Osteoblast (primary cell): ENCODE results near the gene ADGRD1. TPM values are rescaled to one million over a fixed set of nuclear protein-coding genes. Genes with fewer than 3 reads are reported as not detected.
A peak's percentile ranks its signal among the peaks of the same experiment; 100 is the strongest.

Source experiments
- DNase-seq: peaks from one replicate; pipeline ENCODE4 v3.0.0; 2011; ENCODE audit warnings: low spot score, mixed read lengths; ENCODE audit not compliant: insufficient read length; ENCODE audit errors: missing footprints
- H2AFZ ChIP-seq: 2 replicates; pipeline ENCODE4 v1.6.0; 2011; ENCODE audit warnings: mild to moderate bottlenecking, low read length
- H3K27ac ChIP-seq: 2 replicates; pipeline ENCODE4 v1.5.1; 2011; ENCODE audit warnings: mild to moderate bottlenecking, low read depth, low read length, moderate library complexity
- H3K27me3 ChIP-seq: 2 replicates; pipeline ENCODE4 v1.6.0; 2012; ENCODE audit warnings: mild to moderate bottlenecking, control low read depth, inconsistent platforms, low read length, moderate library complexity; ENCODE audit not compliant: insufficient read depth
- H3K36me3 ChIP-seq: 2 replicates; pipeline ENCODE4 v1.5.1; 2011; ENCODE audit warnings: mild to moderate bottlenecking, low read length, control low read depth, moderate library complexity; ENCODE audit not compliant: insufficient read depth
- H3K4me1 ChIP-seq: 2 replicates; pipeline ENCODE4 v1.5.1; 2011; ENCODE audit warnings: mild to moderate bottlenecking, low read length, control low read depth, moderate library complexity; ENCODE audit not compliant: insufficient read depth
- H3K4me2 ChIP-seq: 2 replicates; pipeline ENCODE4 v1.6.0; 2011; ENCODE audit warnings: mild to moderate bottlenecking, low read length; ENCODE audit not compliant: insufficient read depth
- H3K4me3 ChIP-seq: fragments of 200-600 bp; sonication (generic); 3 replicates; pipeline ENCODE4 v1.5.1; 2012; ENCODE audit warnings: mild to moderate bottlenecking, low read length, inconsistent platforms; ENCODE audit not compliant: insufficient read depth
- H3K79me2 ChIP-seq: 2 replicates; pipeline ENCODE4 v1.6.0; 2012; ENCODE audit warnings: mild to moderate bottlenecking, low read length, control low read depth, inconsistent platforms; ENCODE audit not compliant: insufficient read depth
- H3K9me3 ChIP-seq: 2 replicates; pipeline ENCODE4 v1.5.1; 2011; ENCODE audit warnings: low read depth, low read length, control low read depth
- H4K20me1 ChIP-seq: 2 replicates; pipeline ENCODE4 v1.6.0; 2012; ENCODE audit warnings: mild to moderate bottlenecking, low read length, control low read depth; ENCODE audit not compliant: insufficient read depth
- CTCF ChIP-seq: IDR thresholded peaks from 2 replicates; pipeline ENCODE4 v1.5.1; 2011; ENCODE audit warnings: mild to moderate bottlenecking, low read depth, low read length, moderate library complexity; ENCODE audit errors: extremely low read depth
- total RNA-seq: library from RNA; depleted of rRNA; stranded (reverse); fragments of >200 nt; gene quantifications from 2 replicates; pipeline ENCODE4 v1.2.3, GENCODE V29; 2012

Gene ADGRD1
- total RNA-seq, 1 donor, result 0.72 TPM

GRCh38 chr12:131012279-131013069 is 58.8 kb downstream of the ADGRD1 start:
- Histone ChIP-seq H3K27me3 (no peaks in the 10 kb centered on the region), H2AFZ (no peak overlapping the region), H3K4me3 (no peak overlapping the region), H3K4me2 (no peak overlapping the region), H3K36me3 (no peaks in the 10 kb centered on the region), H3K4me1 (no peaks in the 10 kb centered on the region), H3K9me3 (no peaks in the 10 kb centered on the region), H4K20me1 (no peaks in the 10 kb centered on the region), H3K27ac (no peak overlapping the region), H3K79me2 (no peaks in the 10 kb centered on the region)
- peak; percentile 68 for DNase-seq
- TF ChIP-seq CTCF, result no peak

GRCh38 chr12:131013118-131013517 is 59.4 kb downstream of the ADGRD1 start:
- TF ChIP-seq CTCF, result no peak
- Histone ChIP-seq H4K20me1 (no peaks in the 10 kb centered on the region), H3K4me3 (no peak overlapping the region), H3K27ac (no peak overlapping the region), H3K27me3 (no peaks in the 10 kb centered on the region), H2AFZ (no peak overlapping the region), H3K36me3 (no peaks in the 10 kb centered on the region), H3K9me3 (no peaks in the 10 kb centered on the region), H3K79me2 (no peaks in the 10 kb centered on the region), H3K4me2 (no peak overlapping the region), H3K4me1 (no peaks in the 10 kb centered on the region)
- no peak for DNase-seq

- no peaks in the 10 kb centered on the region for H3K9me3 ChIP-seq
- no peaks in the 10 kb centered on the region for H3K4me1 ChIP-seq
- H3K27me3 ChIP-seq, result no peaks in the 10 kb centered on the region
- H3K27ac ChIP-seq, result no peak overlapping the region
- H4K20me1 ChIP-seq, result no peaks in the 10 kb centered on the region
- H3K4me2 ChIP-seq, result no peak overlapping the region
- no peak overlapping the region for H2AFZ ChIP-seq
- H3K36me3 ChIP-seq, result no peaks in the 10 kb centered on the region
- no peaks in the 10 kb centered on the region for H3K79me2 ChIP-seq
- TF ChIP-seq CTCF, result no peak
- no peak overlapping the region for H3K4me3 ChIP-seq
- no peak for DNase-seq
Measured at GRCh38 chr12:131014343-131014742, 60.6 kb downstream of the ADGRD1 start.

- Histone ChIP-seq H4K20me1 (no peaks in the 10 kb centered on the region), H2AFZ (no peak overlapping the region), H3K9me3 (no peaks in the 10 kb centered on the region), H3K4me1 (no peaks in the 10 kb centered on the region), H3K36me3 (no peaks in the 10 kb centered on the region), H3K79me2 (no peaks in the 10 kb centered on the region), H3K4me3 (no peak overlapping the region), H3K27ac (no peak overlapping the region), H3K4me2 (no peak overlapping the region), H3K27me3 (no peaks in the 10 kb centered on the region)
- TF ChIP-seq CTCF, result no peak
- DNase-seq, result no peak
Measured at GRCh38 chr12:131015581-131016337, 62.1 kb downstream of the ADGRD1 start.
